ENCODE results near the gene NOA1. TPM values are rescaled to one million over a fixed set of nuclear protein-coding genes. Genes with fewer than 3 reads are reported as not detected.

Gene NOA1
- total and polyA plus RNA-seq, 2 of the 8 experiments (the other 6 are each of a cell fraction or from before 2014, with no cell fraction given): 24.3 to 28.1 TPM

- TF ChIP-seq, protein P1, sequence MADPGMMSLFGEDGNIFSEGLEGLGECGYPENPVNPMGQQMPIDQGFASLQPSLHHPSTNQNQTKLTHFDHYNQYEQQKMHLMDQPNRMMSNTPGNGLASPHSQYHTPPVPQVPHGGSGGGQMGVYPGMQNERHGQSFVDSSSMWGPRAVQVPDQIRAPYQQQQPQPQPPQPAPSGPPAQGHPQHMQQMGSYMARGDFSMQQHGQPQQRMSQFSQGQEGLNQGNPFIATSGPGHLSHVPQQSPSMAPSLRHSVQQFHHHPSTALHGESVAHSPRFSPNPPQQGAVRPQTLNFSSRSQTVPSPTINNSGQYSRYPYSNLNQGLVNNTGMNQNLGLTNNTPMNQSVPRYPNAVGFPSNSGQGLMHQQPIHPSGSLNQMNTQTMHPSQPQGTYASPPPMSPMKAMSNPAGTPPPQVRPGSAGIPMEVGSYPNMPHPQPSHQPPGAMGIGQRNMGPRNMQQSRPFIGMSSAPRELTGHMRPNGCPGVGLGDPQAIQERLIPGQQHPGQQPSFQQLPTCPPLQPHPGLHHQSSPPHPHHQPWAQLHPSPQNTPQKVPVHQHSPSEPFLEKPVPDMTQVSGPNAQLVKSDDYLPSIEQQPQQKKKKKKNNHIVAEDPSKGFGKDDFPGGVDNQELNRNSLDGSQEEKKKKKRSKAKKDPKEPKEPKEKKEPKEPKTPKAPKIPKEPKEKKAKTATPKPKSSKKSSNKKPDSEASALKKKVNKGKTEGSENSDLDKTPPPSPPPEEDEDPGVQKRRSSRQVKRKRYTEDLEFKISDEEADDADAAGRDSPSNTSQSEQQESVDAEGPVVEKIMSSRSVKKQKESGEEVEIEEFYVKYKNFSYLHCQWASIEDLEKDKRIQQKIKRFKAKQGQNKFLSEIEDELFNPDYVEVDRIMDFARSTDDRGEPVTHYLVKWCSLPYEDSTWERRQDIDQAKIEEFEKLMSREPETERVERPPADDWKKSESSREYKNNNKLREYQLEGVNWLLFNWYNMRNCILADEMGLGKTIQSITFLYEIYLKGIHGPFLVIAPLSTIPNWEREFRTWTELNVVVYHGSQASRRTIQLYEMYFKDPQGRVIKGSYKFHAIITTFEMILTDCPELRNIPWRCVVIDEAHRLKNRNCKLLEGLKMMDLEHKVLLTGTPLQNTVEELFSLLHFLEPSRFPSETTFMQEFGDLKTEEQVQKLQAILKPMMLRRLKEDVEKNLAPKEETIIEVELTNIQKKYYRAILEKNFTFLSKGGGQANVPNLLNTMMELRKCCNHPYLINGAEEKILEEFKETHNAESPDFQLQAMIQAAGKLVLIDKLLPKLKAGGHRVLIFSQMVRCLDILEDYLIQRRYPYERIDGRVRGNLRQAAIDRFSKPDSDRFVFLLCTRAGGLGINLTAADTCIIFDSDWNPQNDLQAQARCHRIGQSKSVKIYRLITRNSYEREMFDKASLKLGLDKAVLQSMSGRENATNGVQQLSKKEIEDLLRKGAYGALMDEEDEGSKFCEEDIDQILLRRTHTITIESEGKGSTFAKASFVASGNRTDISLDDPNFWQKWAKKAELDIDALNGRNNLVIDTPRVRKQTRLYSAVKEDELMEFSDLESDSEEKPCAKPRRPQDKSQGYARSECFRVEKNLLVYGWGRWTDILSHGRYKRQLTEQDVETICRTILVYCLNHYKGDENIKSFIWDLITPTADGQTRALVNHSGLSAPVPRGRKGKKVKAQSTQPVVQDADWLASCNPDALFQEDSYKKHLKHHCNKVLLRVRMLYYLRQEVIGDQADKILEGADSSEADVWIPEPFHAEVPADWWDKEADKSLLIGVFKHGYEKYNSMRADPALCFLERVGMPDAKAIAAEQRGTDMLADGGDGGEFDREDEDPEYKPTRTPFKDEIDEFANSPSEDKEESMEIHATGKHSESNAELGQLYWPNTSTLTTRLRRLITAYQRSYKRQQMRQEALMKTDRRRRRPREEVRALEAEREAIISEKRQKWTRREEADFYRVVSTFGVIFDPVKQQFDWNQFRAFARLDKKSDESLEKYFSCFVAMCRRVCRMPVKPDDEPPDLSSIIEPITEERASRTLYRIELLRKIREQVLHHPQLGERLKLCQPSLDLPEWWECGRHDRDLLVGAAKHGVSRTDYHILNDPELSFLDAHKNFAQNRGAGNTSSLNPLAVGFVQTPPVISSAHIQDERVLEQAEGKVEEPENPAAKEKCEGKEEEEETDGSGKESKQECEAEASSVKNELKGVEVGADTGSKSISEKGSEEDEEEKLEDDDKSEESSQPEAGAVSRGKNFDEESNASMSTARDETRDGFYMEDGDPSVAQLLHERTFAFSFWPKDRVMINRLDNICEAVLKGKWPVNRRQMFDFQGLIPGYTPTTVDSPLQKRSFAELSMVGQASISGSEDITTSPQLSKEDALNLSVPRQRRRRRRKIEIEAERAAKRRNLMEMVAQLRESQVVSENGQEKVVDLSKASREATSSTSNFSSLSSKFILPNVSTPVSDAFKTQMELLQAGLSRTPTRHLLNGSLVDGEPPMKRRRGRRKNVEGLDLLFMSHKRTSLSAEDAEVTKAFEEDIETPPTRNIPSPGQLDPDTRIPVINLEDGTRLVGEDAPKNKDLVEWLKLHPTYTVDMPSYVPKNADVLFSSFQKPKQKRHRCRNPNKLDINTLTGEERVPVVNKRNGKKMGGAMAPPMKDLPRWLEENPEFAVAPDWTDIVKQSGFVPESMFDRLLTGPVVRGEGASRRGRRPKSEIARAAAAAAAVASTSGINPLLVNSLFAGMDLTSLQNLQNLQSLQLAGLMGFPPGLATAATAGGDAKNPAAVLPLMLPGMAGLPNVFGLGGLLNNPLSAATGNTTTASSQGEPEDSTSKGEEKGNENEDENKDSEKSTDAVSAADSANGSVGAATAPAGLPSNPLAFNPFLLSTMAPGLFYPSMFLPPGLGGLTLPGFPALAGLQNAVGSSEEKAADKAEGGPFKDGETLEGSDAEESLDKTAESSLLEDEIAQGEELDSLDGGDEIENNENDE (IDR thresholded peaks at IDR 0.05; ENCODE audit: insufficient replicate concordance, low read length): no peak
- TF ChIP-seq E2F6 (IDR thresholded peaks at IDR 0.05) (no peak), JUN (IDR thresholded peaks at IDR 0.05; ENCODE audit: low read depth, low read length) (no peak), RBBP5 (IDR thresholded peaks at IDR 0.05; ENCODE audit: borderline replicate concordance, low read depth, low read length) (no peak), SP2 (IDR thresholded peaks at IDR 0.05; ENCODE audit: low read length) (no peak), NANOG (IDR thresholded peaks at IDR 0.05; ENCODE audit: insufficient read depth, low read depth, low read length, poor library complexity, severe bottlenecking) (no peak), SIN3A (conservative IDR thresholded peaks at IDR 0.05 in 1 of 2, IDR thresholded peaks at IDR 0.05 in 1 of 2; ENCODE audit: low read depth in 1 of 2, low read length in 2 of 2) (no peak), KDM5A (IDR thresholded peaks at IDR 0.05; ENCODE audit: low read length) (no peak), EGR1 (IDR thresholded peaks at IDR 0.05; ENCODE audit: borderline replicate concordance, low read depth, low read length) (no peak)
Observed at GRCh38 chr4:56990109-56990905, 12.9 kb upstream of the NOA1 start (continued).

Measured in H1 (cell line).